Inferior parietal cortex (tissue), 1 donor: ENCODE measurements around the gene GPR157.
"Not testable (repeated sequence)": the region's sequence is repeated elsewhere in the genome, so short reads cannot be mapped to it uniquely, and the experiment has no call there.

ENCODE experiments used
- DNase-seq: peaks from one replicate; pipeline ENCODE4 v3.0.0-alpha.2; 2016; ENCODE audit errors: extremely low spot score

Gene GPR157

GRCh38 chr1:9128520-9129265 lies at the start of gene GPR157:
Gene GPR157 (minus strand): TSS chr1:9129102. CDS start chr1:9129027, 75 bp downstream.
- DNase-seq: no peak

DNA sequence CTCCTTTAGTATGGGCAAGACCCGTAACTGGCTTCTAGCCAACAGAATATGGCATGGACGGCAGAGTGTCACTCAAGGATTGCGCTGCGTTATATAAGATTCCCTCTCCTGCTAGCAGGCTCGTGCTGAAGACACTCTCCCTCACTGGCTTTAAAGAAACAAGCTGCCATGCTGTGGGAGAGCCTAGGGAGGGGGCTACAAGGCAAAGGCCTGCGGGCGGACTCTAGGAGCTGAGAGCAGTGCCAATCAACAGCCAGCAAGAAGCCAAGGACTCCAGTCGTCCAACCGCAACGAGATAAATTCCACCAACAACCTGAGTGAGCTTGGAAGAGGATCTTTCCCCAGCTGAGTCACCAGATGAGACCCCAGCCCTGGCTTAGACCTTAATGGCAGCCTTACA lies 45.9 kb upstream of the GPR157 start:
- no peak for DNase-seq

DNA sequence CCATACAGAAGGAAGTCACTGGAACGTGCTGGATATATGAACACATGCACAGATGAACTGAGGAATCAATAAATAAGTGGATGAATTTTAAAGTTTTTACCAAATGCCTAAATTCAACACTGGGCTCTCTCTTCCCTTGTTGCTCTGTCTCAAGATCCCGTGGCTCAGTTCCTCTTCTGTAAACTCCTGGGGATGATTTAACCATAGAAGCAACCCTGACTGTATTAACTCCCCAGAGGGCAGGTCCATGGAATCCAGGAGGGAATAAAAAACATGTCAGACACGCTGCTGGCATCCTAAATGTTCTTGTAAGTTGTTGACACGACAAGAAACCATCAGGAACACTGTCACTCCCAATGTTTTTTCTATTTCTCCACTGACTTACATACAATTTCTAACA lies 45.3 kb upstream of the GPR157 start:
- no peak for DNase-seq

- no peak for DNase-seq
Measured at GRCh38 chr1:9169601-9170137, 40.8 kb upstream of the GPR157 start.

- no peak for DNase-seq
Measured at GRCh38 chr1:9167638-9168037, 38.7 kb upstream of the GPR157 start.

GRCh38 chr1:9166289-9167235 lies 37.7 kb upstream of the GPR157 start:
- no peak for DNase-seq

GRCh38 chr1:9165396-9165795 lies 36.5 kb upstream of the GPR157 start:
- DNase-seq: no peak

DNA sequence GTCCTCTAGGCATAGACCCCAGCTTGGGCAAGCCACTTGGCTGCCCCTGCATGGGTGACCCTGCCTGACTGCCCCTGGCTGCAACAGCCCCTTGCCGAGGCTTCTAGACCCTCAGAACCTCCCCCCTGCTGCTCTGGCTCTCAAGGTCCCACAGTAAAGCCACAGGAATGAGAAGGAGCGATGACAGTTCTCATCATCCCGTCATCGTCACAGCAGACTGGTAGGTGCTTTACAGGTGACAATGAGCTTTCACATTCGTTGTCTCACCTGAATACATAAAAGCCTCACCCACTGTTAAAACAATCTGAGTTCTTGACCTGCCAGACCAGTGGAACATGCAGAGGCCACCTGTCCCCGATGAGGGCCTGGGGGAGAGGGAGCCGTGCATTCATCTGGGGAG lies 36.0 kb upstream of the GPR157 start:
- DNase-seq: no peak

- no peak for DNase-seq
Measured at GRCh38 chr1:9164532-9164900, 35.6 kb upstream of the GPR157 start.

- no peak for DNase-seq
Measured at GRCh38 chr1:9161963-9162362, 33.1 kb upstream of the GPR157 start.

DNA sequence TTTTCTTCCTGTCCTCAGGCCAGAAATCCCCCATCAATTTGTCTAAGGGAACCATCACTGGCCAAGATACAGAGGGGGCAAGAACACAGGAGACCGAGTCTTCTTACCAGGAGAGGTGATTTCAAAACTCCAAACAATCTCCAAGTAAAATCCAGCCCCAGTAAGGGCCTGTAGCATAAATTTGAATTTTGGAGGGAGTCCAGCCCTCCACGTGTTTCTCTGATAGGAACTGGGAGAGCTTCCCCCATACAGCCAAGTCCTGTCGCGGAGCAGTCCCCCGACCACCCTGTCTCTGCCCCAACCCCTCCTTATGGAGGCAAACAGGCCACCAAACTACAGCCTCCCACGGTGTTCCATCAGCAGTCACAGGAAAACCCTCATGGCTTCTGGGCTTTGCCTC lies 32.4 kb upstream of the GPR157 start:
- no peak for DNase-seq

DNA sequence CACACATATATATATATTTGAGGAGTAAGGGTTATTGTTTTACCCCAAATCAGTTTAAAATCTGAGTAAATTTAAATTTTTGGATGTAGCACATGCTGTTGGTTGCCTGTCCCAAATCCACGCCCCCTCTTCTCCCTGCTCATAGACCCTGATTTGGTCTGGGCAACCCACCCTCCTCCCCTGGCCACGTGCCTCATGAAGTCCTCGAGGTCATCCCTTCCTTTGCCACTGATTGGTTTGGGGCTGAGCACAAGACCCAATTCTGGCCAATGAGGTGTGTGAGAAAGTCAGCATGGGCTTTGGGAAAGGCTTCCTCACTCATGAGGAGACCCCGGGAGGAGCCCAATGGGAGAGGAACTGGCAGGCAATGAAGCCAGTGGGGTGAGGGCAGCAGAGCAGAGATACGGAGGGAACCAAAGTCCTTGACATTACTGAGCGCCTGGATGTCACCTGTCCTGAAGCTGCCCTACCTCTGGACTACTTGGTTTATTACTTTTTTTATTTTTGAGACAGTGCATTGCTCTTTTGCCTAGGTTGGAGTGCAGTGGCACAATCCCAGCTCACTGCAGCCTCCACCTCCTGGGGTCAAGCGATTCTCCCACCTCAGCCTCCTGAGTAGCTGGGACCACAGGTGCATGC lies 31.3 kb upstream of the GPR157 start:
- DNase-seq: no peak

GRCh38 chr1:9155879-9156278 lies 27.0 kb upstream of the GPR157 start:
- DNase-seq: no peak

DNA sequence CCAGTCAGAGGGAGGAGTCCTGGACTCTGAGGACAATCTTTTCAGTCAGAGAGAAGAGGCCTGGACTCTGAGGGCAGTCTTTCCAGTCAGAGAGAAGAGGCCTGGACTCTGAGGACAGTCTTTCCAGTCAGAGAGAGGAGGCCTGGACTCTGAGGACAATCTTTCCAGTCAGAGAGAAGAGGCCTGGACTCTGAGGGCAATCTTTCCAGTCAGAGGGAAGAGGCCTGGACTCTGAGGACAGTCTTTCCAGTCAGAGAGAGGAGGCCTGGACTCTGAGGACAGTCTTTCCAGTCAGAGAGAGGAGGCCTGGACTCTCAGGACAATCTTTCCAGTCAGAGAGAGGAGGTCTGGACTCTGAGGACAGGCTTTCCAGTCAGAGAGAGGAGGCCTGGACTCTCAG lies 26.5 kb upstream of the GPR157 start:
- not testable (repeated sequence) for DNase-seq

DNA sequence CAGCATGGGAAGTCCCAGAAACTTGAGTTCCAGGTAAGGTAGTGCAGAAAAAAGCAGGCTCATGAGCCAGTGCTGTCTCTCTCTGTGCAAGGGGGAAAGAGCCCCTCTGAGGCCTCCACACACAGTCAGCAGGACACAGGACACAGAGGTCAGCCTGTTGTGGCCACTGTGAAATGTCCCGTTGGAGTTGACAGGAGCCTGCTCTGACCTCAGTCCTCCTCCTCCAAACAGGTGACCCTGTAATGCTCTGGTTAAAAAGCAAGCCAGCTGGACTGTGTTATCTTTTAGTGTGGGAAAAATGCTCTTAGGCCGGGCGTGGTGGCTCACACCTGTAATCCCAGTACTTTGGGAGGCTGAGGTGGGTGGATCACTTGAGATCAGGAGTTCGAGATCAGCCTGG lies 24.2 kb upstream of the GPR157 start:
- no peak for DNase-seq

GRCh38 chr1:9152535-9152934 lies 23.6 kb upstream of the GPR157 start:
- no peak for DNase-seq

GRCh38 chr1:9151328-9151860 lies 22.5 kb upstream of the GPR157 start:
- no peak for DNase-seq

- DNase-seq: no peak
Measured at GRCh38 chr1:9150582-9151327, 21.9 kb upstream of the GPR157 start.

DNA sequence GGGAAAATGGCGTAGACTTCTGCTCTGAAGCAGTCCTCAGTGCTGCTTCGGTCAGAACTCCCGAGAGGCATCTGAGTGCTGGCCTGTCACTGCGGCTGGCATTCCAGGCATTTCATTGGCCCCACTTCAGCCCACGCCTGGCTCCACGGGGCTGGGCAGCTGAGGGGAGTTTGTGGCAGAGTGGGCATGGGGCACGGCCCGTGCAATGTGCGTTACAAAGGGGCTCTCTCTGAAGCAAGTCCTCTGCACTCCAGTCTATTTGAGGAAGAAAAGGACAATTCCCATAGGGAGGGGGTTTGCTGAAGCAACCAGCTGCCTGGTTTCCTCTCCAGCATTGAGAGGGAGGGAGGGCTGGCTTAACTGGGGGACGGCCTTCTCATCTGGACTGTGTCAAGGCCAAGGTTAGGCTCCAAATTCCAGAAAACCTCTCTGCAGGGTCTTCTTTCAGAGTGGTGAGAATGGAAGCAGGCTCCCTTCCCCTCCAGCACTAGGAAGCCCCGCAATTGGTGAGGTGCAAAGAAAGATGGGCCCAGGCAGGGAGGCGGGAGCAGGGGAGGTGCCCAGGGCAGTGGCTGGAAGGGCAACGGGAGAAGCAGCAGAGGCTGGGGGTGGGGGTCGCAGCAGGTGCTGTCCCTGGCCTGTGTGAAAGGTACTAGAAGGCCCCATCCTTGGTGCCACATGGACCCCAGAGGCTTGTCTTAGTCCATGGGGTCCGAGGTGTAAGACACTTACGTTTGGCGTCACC lies 21.1 kb upstream of the GPR157 start:
- DNase-seq: no peak

- no peak for DNase-seq
Measured at GRCh38 chr1:9149151-9149550, 20.2 kb upstream of the GPR157 start.

- no peak for DNase-seq
Measured at GRCh38 chr1:9146156-9146555, 17.3 kb upstream of the GPR157 start.
